Effector memory CD4-positive, alpha-beta T cell (primary cell): ENCODE measurements around the gene AASDH.

Experiments used
- DNase-seq, 3 donors: peaks; one replicate each; pipeline ENCODE4 v3.0.0-alpha.2; 2020
- H3K27ac ChIP-seq: 2 replicates; pipeline ENCODE4 v1.7.0; 2013; ENCODE audit warnings: mild to moderate bottlenecking, low read length, moderate library complexity; ENCODE audit not compliant: insufficient read depth, poor library complexity, severe bottlenecking
- H3K27me3 ChIP-seq: replicated peaks from 2 replicates; pipeline ENCODE4 v1.7.0; 2013; ENCODE audit warnings: mild to moderate bottlenecking, low read length; ENCODE audit not compliant: insufficient read depth, control insufficient read depth, poor library complexity, severe bottlenecking
- H3K36me3 ChIP-seq: 2 replicates; pipeline ENCODE4 v1.7.0; 2013; ENCODE audit warnings: mild to moderate bottlenecking, low read length, moderate library complexity; ENCODE audit not compliant: control insufficient read depth, insufficient read depth
- H3K4me1 ChIP-seq: 2 replicates; pipeline ENCODE4 v1.7.0; 2013; ENCODE audit warnings: low read length, mild to moderate bottlenecking; ENCODE audit not compliant: control insufficient read depth, insufficient read depth, poor library complexity, severe bottlenecking
- H3K4me3 ChIP-seq: 2 replicates; pipeline ENCODE4 v1.7.0; 2013; ENCODE audit warnings: low read length, low read depth, mild to moderate bottlenecking; ENCODE audit not compliant: insufficient read depth, poor library complexity, severe bottlenecking
- H3K9me3 ChIP-seq: 2 replicates; pipeline ENCODE4 v1.7.0; 2013; ENCODE audit warnings: mild to moderate bottlenecking, low read length, moderate library complexity; ENCODE audit not compliant: control insufficient read depth

AASDH gene

DNA sequence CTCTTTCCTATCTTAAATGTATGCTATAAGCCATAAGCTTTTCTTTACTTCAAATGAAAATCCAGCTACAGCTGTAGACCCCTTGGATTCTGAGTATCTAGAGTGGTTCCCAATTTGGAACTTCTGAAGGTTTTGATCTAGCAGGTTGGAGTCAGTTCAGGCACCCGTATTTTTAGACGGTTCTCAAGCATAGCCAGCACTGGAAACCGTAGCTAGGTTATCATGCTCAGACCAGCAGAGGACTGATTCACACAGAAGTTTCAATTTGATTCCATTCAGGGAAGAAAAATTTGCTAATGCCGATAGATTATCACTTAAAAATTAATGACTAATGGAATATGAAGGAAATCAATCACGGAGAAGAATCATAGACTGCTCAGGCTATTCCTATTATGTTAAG lies 36.9 kb upstream of the AASDH start:
- Histone ChIP-seq H3K27ac (no peak overlapping the region), H3K4me1 (no peaks in the 10 kb centered on the region), H3K4me3 (no peak overlapping the region), H3K27me3 (no peaks in the 10 kb centered on the region), H3K9me3 (no peaks in the 10 kb centered on the region), H3K36me3 (no peaks in the 10 kb centered on the region)
- DNase-seq: no peak

GRCh38 chr4:56417396-56417795 lies 30.1 kb upstream of the AASDH start:
- Histone ChIP-seq H3K9me3 (no peaks in the 10 kb centered on the region), H3K36me3 (no peaks in the 10 kb centered on the region), H3K4me1 (no peaks in the 10 kb centered on the region), H3K4me3 (no peak overlapping the region), H3K27me3 (no peaks in the 10 kb centered on the region), H3K27ac (no peak overlapping the region)
- DNase-seq: no peak

GRCh38 chr4:56416349-56416748 lies 29.1 kb upstream of the AASDH start:
- no peaks in the 10 kb centered on the region for H3K27me3 ChIP-seq

DNA sequence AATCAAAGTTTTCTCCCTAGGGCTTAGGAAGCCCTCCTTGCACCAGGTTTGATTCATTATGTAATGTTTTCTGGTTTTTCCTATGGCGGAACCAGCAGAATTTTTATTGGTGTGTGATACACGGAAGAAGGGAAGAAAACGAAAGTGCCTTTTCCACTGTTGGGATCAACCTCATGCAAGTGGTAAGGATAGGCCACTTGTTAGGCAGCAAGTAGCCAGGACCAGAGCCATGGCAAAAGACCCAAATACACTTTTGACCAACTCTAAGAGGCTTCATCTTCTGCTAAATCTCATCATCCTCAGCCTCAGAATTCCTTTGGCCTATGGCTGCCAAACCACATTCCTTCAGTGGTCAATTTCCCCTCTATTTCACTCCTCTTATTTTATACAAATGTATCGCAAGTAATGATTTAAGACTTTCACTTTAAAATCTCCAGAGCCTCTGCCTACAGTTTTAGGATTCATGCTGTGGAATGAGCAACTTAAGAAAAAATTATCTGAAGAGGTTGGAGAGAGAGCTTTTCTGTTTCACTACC lies 26.9 kb upstream of the AASDH start:
- Histone ChIP-seq H3K36me3 (no peaks in the 10 kb centered on the region), H3K9me3 (no peaks in the 10 kb centered on the region), H3K27ac (no peak overlapping the region), H3K4me3 (no peak overlapping the region), H3K27me3 (no peaks in the 10 kb centered on the region), H3K4me1 (no peaks in the 10 kb centered on the region)
- DNase-seq: no peak

More at GRCh38 chr4:56416349-56416748, 29.1 kb upstream of the AASDH start:
- no peak overlapping the region for H3K4me3 ChIP-seq
- DNase-seq: no peak
- no peaks in the 10 kb centered on the region for H3K4me1 ChIP-seq
- no peaks in the 10 kb centered on the region for H3K36me3 ChIP-seq
- H3K27ac ChIP-seq: no peak overlapping the region
- H3K9me3 ChIP-seq: no peaks in the 10 kb centered on the region

- H3K27ac ChIP-seq: no peak overlapping the region
- H3K36me3 ChIP-seq: peaks cover 15% of the 10 kb centered on the region
- H3K9me3 ChIP-seq: no peaks in the 10 kb centered on the region
- no peaks in the 10 kb centered on the region for H3K27me3 ChIP-seq
- H3K4me3 ChIP-seq: no peak overlapping the region
- H3K4me1 ChIP-seq: no peaks in the 10 kb centered on the region
- DNase-seq: no peak
These were observed 23.2 kb upstream of the AASDH start for GRCh38 chr4:56410247-56411062.

GRCh38 chr4:56409511-56410090 lies 22.3 kb upstream of the AASDH start:
- H3K36me3 ChIP-seq: peaks cover 19% of the 10 kb centered on the region
- H3K9me3 ChIP-seq: no peaks in the 10 kb centered on the region
- no peak overlapping the region for H3K27ac ChIP-seq
- H3K4me3 ChIP-seq: no peak overlapping the region
- no peaks in the 10 kb centered on the region for H3K27me3 ChIP-seq
- no peak for DNase-seq
- no peaks in the 10 kb centered on the region for H3K4me1 ChIP-seq

GRCh38 chr4:56408978-56409377 lies 21.7 kb upstream of the AASDH start:
- peaks cover 21% of the 10 kb centered on the region for H3K36me3 ChIP-seq
- H3K4me1 ChIP-seq: no peaks in the 10 kb centered on the region
- no peak overlapping the region for H3K27ac ChIP-seq
- no peak for DNase-seq
- no peak overlapping the region for H3K4me3 ChIP-seq
- H3K9me3 ChIP-seq: no peaks in the 10 kb centered on the region
- H3K27me3 ChIP-seq: no peaks in the 10 kb centered on the region

GRCh38 chr4:56406151-56406550 lies 18.9 kb upstream of the AASDH start:
- peaks cover 24% of the 10 kb centered on the region for H3K36me3 ChIP-seq
- no peak overlapping the region for H3K4me3 ChIP-seq
- no peak for DNase-seq
- H3K27me3 ChIP-seq: no peaks in the 10 kb centered on the region
- H3K27ac ChIP-seq: no peak overlapping the region
- no peaks in the 10 kb centered on the region for H3K4me1 ChIP-seq
- H3K9me3 ChIP-seq: no peaks in the 10 kb centered on the region

DNA sequence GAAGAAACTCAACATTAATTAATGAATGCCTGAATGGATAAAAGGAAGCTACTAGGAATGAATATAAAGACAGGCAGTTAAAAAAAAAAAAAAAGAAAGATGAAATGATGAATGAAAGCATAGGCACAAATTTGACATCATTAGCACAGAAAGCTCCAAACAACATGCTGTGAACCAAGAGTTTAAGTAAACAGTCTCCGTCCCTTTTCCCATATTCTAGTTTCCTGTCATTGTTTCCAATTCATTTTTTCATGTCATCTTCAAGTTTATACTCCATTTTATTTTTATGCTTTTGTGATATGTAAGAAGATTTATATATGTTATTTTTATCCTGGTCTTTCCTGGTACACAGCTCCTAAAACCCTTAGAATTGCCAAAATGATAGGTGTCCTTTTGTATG lies 17.7 kb upstream of the AASDH start:
- Histone ChIP-seq H3K27me3 (no peaks in the 10 kb centered on the region), H3K4me1 (no peaks in the 10 kb centered on the region), H3K4me3 (no peak overlapping the region), H3K9me3 (no peaks in the 10 kb centered on the region), H3K36me3 (peaks cover 35% of the 10 kb centered on the region), H3K27ac (no peak overlapping the region)
- DNase-seq: no peak

DNA sequence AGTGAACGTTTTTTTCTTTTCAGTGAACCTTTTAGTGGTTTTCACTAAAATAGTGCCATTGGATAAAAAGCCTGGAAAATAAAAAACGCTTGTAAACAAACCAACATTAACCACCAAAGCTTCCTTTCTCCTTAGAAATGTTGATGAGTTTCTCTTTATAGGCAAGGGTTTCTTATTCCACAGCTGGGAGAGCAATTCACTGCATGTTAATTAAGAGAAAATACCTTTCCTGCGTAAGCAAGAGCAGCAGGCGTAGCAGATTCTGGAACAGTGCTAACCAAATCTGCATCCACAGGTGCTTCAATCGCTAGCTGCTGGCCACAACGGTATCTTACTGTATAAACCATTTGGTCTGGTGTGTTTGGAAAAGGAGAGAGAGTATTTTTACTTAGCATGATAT lies 13.3 kb upstream of the AASDH start:
- Histone ChIP-seq H3K4me1 (no peaks in the 10 kb centered on the region), H3K27me3 (no peaks in the 10 kb centered on the region), H3K9me3 (no peaks in the 10 kb centered on the region), H3K27ac (no peak overlapping the region), H3K36me3 (peaks cover 23% of the 10 kb centered on the region), H3K4me3 (no peak overlapping the region)
- DNase-seq: no peak
